ENCODE measurements around the gene CD164.
"Not testable (repeated sequence)": the region's sequence is repeated elsewhere in the genome, so short reads cannot be mapped to it uniquely, and the experiment has no call there.

The CD164 gene

DNA sequence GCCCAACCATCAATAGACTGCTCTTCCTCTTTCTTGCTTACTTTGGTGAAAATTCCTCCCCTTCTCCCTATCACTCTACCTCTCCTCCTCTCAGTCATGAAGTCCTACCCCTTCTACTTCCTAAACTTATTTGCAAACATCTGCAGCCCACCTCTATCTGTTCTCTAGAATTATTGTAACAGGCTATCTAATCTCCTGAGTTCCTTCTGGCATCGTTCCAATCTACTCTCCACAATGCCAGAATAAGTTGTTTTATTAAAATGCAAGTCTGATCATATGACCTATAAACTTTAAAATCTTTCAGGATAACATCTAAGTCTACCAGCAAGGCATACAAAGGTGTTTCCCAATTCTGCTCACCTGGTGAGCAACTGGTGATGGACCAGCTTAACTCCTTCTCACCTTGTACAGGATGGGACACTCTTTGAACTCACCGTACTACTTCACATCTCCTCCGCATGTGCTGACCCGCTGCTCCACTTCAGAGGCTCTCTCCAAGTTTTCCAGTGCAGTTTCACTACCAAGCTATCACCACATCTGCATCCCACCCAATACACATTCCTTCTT, 7.9 kb downstream of the CD164 start:
- no peak for DNase-seq (ENCODE audit: low read depth)

- no peak for DNase-seq (ENCODE audit: low read depth)
Observed at GRCh38 chr6:109373762-109374161, 8.5 kb downstream of the CD164 start.

DNA sequence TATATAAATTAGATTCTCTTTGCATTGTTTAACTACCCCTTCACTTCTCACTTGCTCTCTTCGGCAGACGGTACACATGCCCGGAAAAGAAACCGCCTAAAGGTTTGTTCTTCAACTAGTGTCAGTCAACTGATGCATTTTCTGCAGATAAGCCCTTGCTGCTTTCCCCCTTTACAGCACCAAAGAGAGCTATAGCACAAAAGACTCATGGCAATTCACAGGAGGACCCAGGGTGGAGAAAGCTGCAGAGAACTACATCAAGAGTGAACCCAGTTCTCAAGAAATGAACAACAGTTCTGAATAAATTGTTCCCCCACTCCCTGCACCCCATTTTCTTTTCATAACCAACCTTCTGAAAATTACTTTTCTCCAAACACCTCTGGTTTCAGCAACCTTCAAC, 8.9 kb downstream of the CD164 start:
- DNase-seq (ENCODE audit: low read depth), result no peak

DNA sequence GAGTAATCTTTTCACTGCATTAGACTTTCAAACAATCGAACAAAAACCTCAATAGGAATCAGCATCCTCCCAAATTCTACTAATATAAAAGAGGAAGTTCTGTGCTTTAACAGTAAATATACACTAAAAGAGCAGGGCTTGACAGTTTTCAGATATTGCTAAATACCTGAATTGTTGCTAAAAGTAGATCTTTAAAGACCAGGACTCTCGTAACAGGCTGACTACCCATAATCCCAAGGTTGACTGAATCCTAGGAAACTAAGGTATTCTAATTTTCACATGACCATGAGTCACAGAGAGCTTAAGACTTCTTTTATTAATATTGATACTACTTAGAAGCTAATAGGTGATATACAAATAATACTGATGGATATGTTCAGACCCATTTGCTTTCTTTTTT, 10.1 kb downstream of the CD164 start:
- DNase-seq (ENCODE audit: low read depth), result no peak

- DNase-seq (ENCODE audit: low read depth), result no peak
Observed at GRCh38 chr6:109370792-109371191, 11.5 kb downstream of the CD164 start.

DNA sequence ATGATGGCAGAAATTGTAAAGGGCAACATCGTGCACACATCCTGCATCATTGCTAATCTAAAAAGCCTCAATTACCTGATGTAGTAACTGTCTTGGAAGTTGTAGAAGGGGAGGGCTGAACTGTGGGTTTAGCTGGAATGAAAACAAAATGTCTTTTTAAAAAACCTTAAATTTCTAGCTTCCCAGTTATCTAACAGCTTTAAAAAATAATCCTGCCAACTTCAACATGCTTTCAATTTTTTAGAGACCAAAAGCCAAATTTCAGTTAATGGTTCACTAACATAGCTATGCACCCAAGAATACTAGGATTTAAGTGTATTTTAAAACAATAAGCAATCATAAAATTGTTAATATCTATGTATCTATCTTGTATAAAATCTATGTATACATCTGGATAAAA, 11.9 kb downstream of the CD164 start:
- DNase-seq (ENCODE audit: low read depth), result no peak

DNA sequence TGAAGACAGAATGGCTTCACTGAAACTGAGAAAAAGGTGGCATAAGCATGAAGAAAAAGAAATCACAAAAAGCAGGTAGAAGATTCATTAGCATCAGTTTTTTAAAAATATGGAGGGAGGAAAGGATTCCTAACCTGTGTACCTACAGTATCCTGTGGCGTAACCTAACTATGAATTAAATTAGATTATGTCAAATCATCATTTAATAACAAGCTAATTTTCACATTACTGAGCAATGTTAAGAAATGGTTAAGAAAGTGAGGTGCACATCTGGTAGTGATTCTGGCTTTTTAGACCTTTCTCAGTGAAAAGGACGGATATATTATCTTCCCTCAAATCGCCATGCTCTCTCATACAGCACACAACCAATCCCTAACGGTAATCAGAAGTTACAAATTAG, 12.5 kb downstream of the CD164 start:
- no peak for DNase-seq (ENCODE audit: low read depth)

GRCh38 chr6:109364382-109365078, 17.7 kb downstream of the CD164 start:
- DNase-seq (ENCODE audit: low read depth), result not testable (repeated sequence)

GRCh38 chr6:109363753-109364152, 18.5 kb downstream of the CD164 start:
- DNase-seq (ENCODE audit: low read depth), result no peak

GRCh38 chr6:109362102-109362884, 20.0 kb downstream of the CD164 start:
- DNase-seq (ENCODE audit: low read depth), result no peak

- no peak for DNase-seq (ENCODE audit: low read depth)
Observed at GRCh38 chr6:109360791-109361190, 21.5 kb downstream of the CD164 start.

DNA sequence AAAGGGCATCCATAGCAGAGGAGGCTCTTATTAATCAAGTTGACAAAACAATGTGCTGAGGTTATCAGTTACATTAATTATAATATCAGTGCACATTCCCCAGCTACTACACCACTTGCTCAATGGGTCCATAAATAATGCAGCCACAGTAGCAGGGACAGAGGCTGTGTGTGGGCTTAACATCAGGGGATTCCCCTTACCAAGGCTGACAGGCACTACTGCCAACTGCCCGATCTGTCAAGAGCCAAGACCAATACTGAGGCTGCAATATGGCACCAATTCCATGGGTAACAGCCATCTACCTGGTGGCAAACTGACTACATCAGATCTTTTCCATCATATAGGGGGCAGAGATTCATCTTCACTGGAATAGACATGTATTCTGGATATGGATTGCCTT, 22.0 kb downstream of the CD164 start:
- DNase-seq (ENCODE audit: low read depth), result no peak

GRCh38 chr6:109359248-109359647, 23.0 kb downstream of the CD164 start:
- DNase-seq (ENCODE audit: low read depth), result no peak

GRCh38 chr6:109358204-109358603, 24.1 kb downstream of the CD164 start:
- no peak for DNase-seq (ENCODE audit: low read depth)

- no peak for DNase-seq (ENCODE audit: low read depth)
Observed at GRCh38 chr6:109356237-109356636, 26.0 kb downstream of the CD164 start.

- DNase-seq (ENCODE audit: low read depth), result no peak
Observed at GRCh38 chr6:109351231-109352130, 30.8 kb downstream of the CD164 start.

GRCh38 chr6:109349419-109349987, 32.8 kb downstream of the CD164 start:
- no peak for DNase-seq (ENCODE audit: low read depth)

DNA sequence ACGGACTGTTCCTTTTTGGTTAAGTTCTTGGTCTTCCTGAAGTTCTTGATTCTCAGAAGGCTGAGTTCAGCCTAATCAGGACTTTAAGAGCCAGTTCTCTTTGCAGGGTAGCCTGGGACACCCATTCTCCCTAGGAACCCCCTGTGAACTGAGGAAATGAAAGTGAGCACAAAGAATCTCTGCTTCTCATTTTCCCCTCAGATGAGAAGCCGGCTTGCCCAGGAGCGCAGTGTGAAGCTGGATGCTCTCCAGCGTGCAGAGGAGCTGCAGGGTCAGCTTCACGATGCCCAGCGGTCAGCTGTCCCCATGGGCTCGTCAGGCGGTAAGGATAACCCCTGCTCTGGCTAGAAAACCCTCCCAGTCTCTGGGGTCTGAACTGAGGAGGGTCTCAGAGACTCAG, 34.0 kb downstream of the CD164 start:
- no peak for DNase-seq (ENCODE audit: low read depth)

DNA sequence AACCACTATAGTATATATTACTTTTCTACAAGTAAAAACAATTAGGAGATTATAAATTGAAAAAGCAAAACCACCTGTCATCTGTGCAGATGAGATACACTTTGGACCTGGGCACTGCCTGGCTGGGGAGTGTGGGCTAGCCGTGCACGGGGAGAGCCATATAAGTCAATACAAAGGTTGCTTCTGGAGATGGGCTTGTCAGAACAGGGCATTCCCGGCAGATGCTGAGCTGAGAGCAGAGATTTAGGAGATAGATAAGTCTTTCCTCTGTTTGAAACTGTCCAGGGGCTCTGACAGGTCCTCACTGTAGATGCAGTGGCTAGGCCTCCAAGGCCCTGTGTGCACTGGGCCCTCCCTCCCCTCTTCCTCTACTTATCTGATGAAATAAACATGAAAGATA, 34.5 kb downstream of the CD164 start:
- DNase-seq (ENCODE audit: low read depth), result no peak

GRCh38 chr6:109345986-109346385, 36.3 kb downstream of the CD164 start:
- DNase-seq (ENCODE audit: low read depth), result no peak

- DNase-seq (ENCODE audit: low read depth), result no peak
Observed at GRCh38 chr6:109344226-109344625, 38.0 kb downstream of the CD164 start.

DNA sequence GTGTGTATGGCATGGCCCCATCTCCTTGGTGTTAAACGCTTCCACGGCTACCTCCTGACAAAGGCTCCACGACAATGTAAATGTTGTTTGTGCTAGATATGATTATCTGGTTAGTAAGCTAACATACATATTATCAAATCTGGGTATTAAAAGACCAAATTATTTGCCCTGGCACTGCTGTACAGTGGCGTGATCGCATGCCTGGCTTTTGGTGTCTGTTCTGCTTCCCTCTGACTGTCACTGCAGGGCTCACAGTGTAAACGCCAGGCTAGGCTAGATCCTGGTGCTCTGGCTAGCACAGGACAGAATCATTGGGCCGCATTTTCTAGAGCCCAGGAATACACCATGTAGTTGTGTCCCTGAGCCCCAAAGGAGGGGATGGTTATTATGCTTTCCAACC, 38.7 kb downstream of the CD164 start:
- DNase-seq (ENCODE audit: low read depth), result no peak

Measured in T-helper 22 cell (primary cell).